ENCODE results near the gene GNAI2. TPM values are rescaled to one million over a fixed set of nuclear protein-coding genes. Genes with fewer than 3 reads are reported as not detected.
"Not testable (repeated sequence)": the region's sequence is repeated elsewhere in the genome, so short reads cannot be mapped to it uniquely, and the experiment has no call there.

The GNAI2 gene
- polyA plus RNA-seq, 1 donor, result 118 TPM

GRCh38 chr3:50224639-50225038 is 11.4 kb upstream of the GNAI2 start:
- no peaks in the 10 kb centered on the region for H3K9me3 ChIP-seq (ENCODE audit: control insufficient read depth, low read depth, low read length)
- H3K4me3 ChIP-seq (ENCODE audit: low read length), result no peak overlapping the region
- WGBS (ENCODE audit: insufficient coverage, low lambda C conversion rate), result no CpG with 5 or more reads among the region's 5 CpGs
- peaks cover 6% of the 10 kb centered on the region for H3K27me3 ChIP-seq (ENCODE audit: control insufficient read depth, insufficient read depth, low read length)
- no peaks in the 10 kb centered on the region for H3K36me3 ChIP-seq (ENCODE audit: control insufficient read depth, insufficient read depth, low read length)
- H3K4me1 ChIP-seq (ENCODE audit: control insufficient read depth, insufficient read depth, low read length), result peaks cover 35% of the 10 kb centered on the region
- no peak for DNase-seq
- no peak overlapping the region for H3K27ac ChIP-seq (ENCODE audit: low read length)

- Histone ChIP-seq H3K4me1 (ENCODE audit: control insufficient read depth, insufficient read depth, low read length) (peaks cover 13% of the 10 kb centered on the region), H3K36me3 (ENCODE audit: control insufficient read depth, insufficient read depth, low read length) (no peaks in the 10 kb centered on the region), H3K9me3 (ENCODE audit: control insufficient read depth, low read depth, low read length) (no peaks in the 10 kb centered on the region), H3K27ac (ENCODE audit: low read length) (no peak overlapping the region), H3K27me3 (ENCODE audit: control insufficient read depth, insufficient read depth, low read length) (peaks cover 6% of the 10 kb centered on the region), H3K4me3 (ENCODE audit: low read length) (peak overlapping the region; percentile 46)
- WGBS (ENCODE audit: insufficient coverage, low lambda C conversion rate), result no CpG with 5 or more reads among the region's 40 CpGs
- no peak for DNase-seq
Measured at GRCh38 chr3:50226888-50227389, 9.1 kb upstream of the GNAI2 start.

- Histone ChIP-seq H3K27me3 (ENCODE audit: control insufficient read depth, insufficient read depth, low read length) (peaks cover 6% of the 10 kb centered on the region), H3K27ac (ENCODE audit: low read length) (peak overlapping the region; percentile 69), H3K36me3 (ENCODE audit: control insufficient read depth, insufficient read depth, low read length) (no peaks in the 10 kb centered on the region), H3K4me1 (ENCODE audit: control insufficient read depth, insufficient read depth, low read length) (peaks cover 13% of the 10 kb centered on the region), H3K9me3 (ENCODE audit: control insufficient read depth, low read depth, low read length) (no peaks in the 10 kb centered on the region), H3K4me3 (ENCODE audit: low read length) (peak overlapping the region; percentile 74)
- WGBS (ENCODE audit: insufficient coverage, low lambda C conversion rate), result 4% methylated on average over 4 of the region's 51 CpGs
- DNase-seq, result peak; percentile 95
Measured at GRCh38 chr3:50227390-50228183, 8.4 kb upstream of the GNAI2 start.

- not testable (repeated sequence) for H3K36me3 ChIP-seq (ENCODE audit: control insufficient read depth, insufficient read depth, low read length); H3K27me3 ChIP-seq (ENCODE audit: control insufficient read depth, insufficient read depth, low read length); DNase-seq; H3K9me3 ChIP-seq (ENCODE audit: control insufficient read depth, low read depth, low read length)
- no CpG with 5 or more reads among the region's 15 CpGs for WGBS (ENCODE audit: insufficient coverage, low lambda C conversion rate)
- peaks cover 13% of the 10 kb centered on the region for H3K4me1 ChIP-seq (ENCODE audit: control insufficient read depth, insufficient read depth, low read length)
- H3K4me3 ChIP-seq (ENCODE audit: low read length), result peak overlapping the region; percentile 74
- H3K27ac ChIP-seq (ENCODE audit: low read length), result peak overlapping the region; percentile 69
Measured at GRCh38 chr3:50228184-50228763, 7.7 kb upstream of the GNAI2 start.

- H3K27ac ChIP-seq (ENCODE audit: low read length), result no peak overlapping the region
- no peaks in the 10 kb centered on the region for H3K9me3 ChIP-seq (ENCODE audit: control insufficient read depth, low read depth, low read length)
- H3K36me3 ChIP-seq (ENCODE audit: control insufficient read depth, insufficient read depth, low read length), result no peaks in the 10 kb centered on the region
- H3K27me3 ChIP-seq (ENCODE audit: control insufficient read depth, insufficient read depth, low read length), result peaks cover 6% of the 10 kb centered on the region
- DNase-seq, result no peak
- WGBS (ENCODE audit: insufficient coverage, low lambda C conversion rate), result no CpG with 5 or more reads among the region's 3 CpGs
- no peak overlapping the region for H3K4me3 ChIP-seq (ENCODE audit: low read length)
- peaks cover 13% of the 10 kb centered on the region for H3K4me1 ChIP-seq (ENCODE audit: control insufficient read depth, insufficient read depth, low read length)
Measured at GRCh38 chr3:50229490-50229889, 6.5 kb upstream of the GNAI2 start.

GRCh38 chr3:50230104-50230793 is 5.8 kb upstream of the GNAI2 start:
- H3K27me3 ChIP-seq (ENCODE audit: control insufficient read depth, insufficient read depth, low read length), result peaks cover 3% of the 10 kb centered on the region
- H3K4me1 ChIP-seq (ENCODE audit: control insufficient read depth, insufficient read depth, low read length), result peaks cover 16% of the 10 kb centered on the region
- H3K36me3 ChIP-seq (ENCODE audit: control insufficient read depth, insufficient read depth, low read length), result no peaks in the 10 kb centered on the region
- H3K27ac ChIP-seq (ENCODE audit: low read length), result no peak overlapping the region
- no peak for DNase-seq
- no peak overlapping the region for H3K4me3 ChIP-seq (ENCODE audit: low read length)
- no CpG with 5 or more reads among the region's 8 CpGs for WGBS (ENCODE audit: insufficient coverage, low lambda C conversion rate)
- H3K9me3 ChIP-seq (ENCODE audit: control insufficient read depth, low read depth, low read length), result no peaks in the 10 kb centered on the region

- no peak for DNase-seq
- no CpG with 5 or more reads among the region's 4 CpGs for WGBS (ENCODE audit: insufficient coverage, low lambda C conversion rate)
- no peaks in the 10 kb centered on the region for H3K36me3 ChIP-seq (ENCODE audit: control insufficient read depth, insufficient read depth, low read length)
- H3K4me3 ChIP-seq (ENCODE audit: low read length), result no peak overlapping the region
- H3K4me1 ChIP-seq (ENCODE audit: control insufficient read depth, insufficient read depth, low read length), result peaks cover 15% of the 10 kb centered on the region
- H3K27me3 ChIP-seq (ENCODE audit: control insufficient read depth, insufficient read depth, low read length), result peaks cover 3% of the 10 kb centered on the region
- H3K27ac ChIP-seq (ENCODE audit: low read length), result no peak overlapping the region
- H3K9me3 ChIP-seq (ENCODE audit: control insufficient read depth, low read depth, low read length), result no peaks in the 10 kb centered on the region
Measured at GRCh38 chr3:50230794-50231125, 5.2 kb upstream of the GNAI2 start.

GRCh38 chr3:50231581-50231980 is 4.4 kb upstream of the GNAI2 start:
- no peak overlapping the region for H3K27ac ChIP-seq (ENCODE audit: low read length)

GRCh38 chr3:50232303-50232702 is 3.7 kb upstream of the GNAI2 start:
- Histone ChIP-seq H3K9me3 (ENCODE audit: control insufficient read depth, low read depth, low read length) (no peaks in the 10 kb centered on the region), H3K27me3 (ENCODE audit: control insufficient read depth, insufficient read depth, low read length) (no peaks in the 10 kb centered on the region), H3K4me3 (ENCODE audit: low read length) (no peak overlapping the region), H3K27ac (ENCODE audit: low read length) (no peak overlapping the region), H3K36me3 (ENCODE audit: control insufficient read depth, insufficient read depth, low read length) (no peaks in the 10 kb centered on the region), H3K4me1 (ENCODE audit: control insufficient read depth, insufficient read depth, low read length) (peaks cover 5% of the 10 kb centered on the region)
- WGBS (ENCODE audit: insufficient coverage, low lambda C conversion rate), result no CpG with 5 or more reads among the region's 3 CpGs
- DNase-seq, result no peak

More at GRCh38 chr3:50231581-50231980, 4.4 kb upstream of the GNAI2 start:
- Histone ChIP-seq H3K36me3 (ENCODE audit: control insufficient read depth, insufficient read depth, low read length) (no peaks in the 10 kb centered on the region), H3K4me1 (ENCODE audit: control insufficient read depth, insufficient read depth, low read length) (peaks cover 10% of the 10 kb centered on the region), H3K9me3 (ENCODE audit: control insufficient read depth, low read depth, low read length) (no peaks in the 10 kb centered on the region), H3K4me3 (ENCODE audit: low read length) (no peak overlapping the region), H3K27me3 (ENCODE audit: control insufficient read depth, insufficient read depth, low read length) (no peaks in the 10 kb centered on the region)
- 80% methylated on average over 1 of the region's 5 CpGs for WGBS (ENCODE audit: insufficient coverage, low lambda C conversion rate)
- DNase-seq, result no peak

- no peak overlapping the region for H3K4me3 ChIP-seq (ENCODE audit: low read length)
- WGBS (ENCODE audit: insufficient coverage, low lambda C conversion rate), result no CpG with 5 or more reads among the region's 4 CpGs
- H3K4me1 ChIP-seq (ENCODE audit: control insufficient read depth, insufficient read depth, low read length), result peaks cover 10% of the 10 kb centered on the region
- H3K27ac ChIP-seq (ENCODE audit: low read length), result no peak overlapping the region
- no peaks in the 10 kb centered on the region for H3K27me3 ChIP-seq (ENCODE audit: control insufficient read depth, insufficient read depth, low read length)
- H3K9me3 ChIP-seq (ENCODE audit: control insufficient read depth, low read depth, low read length), result no peaks in the 10 kb centered on the region
- no peak for DNase-seq
- H3K36me3 ChIP-seq (ENCODE audit: control insufficient read depth, insufficient read depth, low read length), result no peaks in the 10 kb centered on the region
Measured at GRCh38 chr3:50233176-50233575, 2.8 kb upstream of the GNAI2 start.

Measured in large intestine (tissue), 3 donors.